Osteoblast (primary cell): ENCODE measurements around the gene ANKRD31. TPM values are rescaled to one million over a fixed set of nuclear protein-coding genes. Genes with fewer than 3 reads are reported as not detected.

Experiments used
- DNase-seq: peaks from one replicate; pipeline ENCODE4 v3.0.0; 2011; ENCODE audit warnings: low spot score, mixed read lengths; ENCODE audit not compliant: insufficient read length; ENCODE audit errors: missing footprints
- H2AFZ ChIP-seq: 2 replicates; pipeline ENCODE4 v1.6.0; 2011; ENCODE audit warnings: mild to moderate bottlenecking, low read length
- H3K27ac ChIP-seq: 2 replicates; pipeline ENCODE4 v1.5.1; 2011; ENCODE audit warnings: mild to moderate bottlenecking, low read depth, low read length, moderate library complexity
- H3K27me3 ChIP-seq: 2 replicates; pipeline ENCODE4 v1.6.0; 2012; ENCODE audit warnings: mild to moderate bottlenecking, control low read depth, inconsistent platforms, low read length, moderate library complexity; ENCODE audit not compliant: insufficient read depth
- H3K36me3 ChIP-seq: 2 replicates; pipeline ENCODE4 v1.5.1; 2011; ENCODE audit warnings: mild to moderate bottlenecking, low read length, control low read depth, moderate library complexity; ENCODE audit not compliant: insufficient read depth
- H3K4me1 ChIP-seq: 2 replicates; pipeline ENCODE4 v1.5.1; 2011; ENCODE audit warnings: mild to moderate bottlenecking, low read length, control low read depth, moderate library complexity; ENCODE audit not compliant: insufficient read depth
- H3K4me2 ChIP-seq: 2 replicates; pipeline ENCODE4 v1.6.0; 2011; ENCODE audit warnings: mild to moderate bottlenecking, low read length; ENCODE audit not compliant: insufficient read depth
- H3K4me3 ChIP-seq: fragments of 200-600 bp; sonication (generic); 3 replicates; pipeline ENCODE4 v1.5.1; 2012; ENCODE audit warnings: mild to moderate bottlenecking, low read length, inconsistent platforms; ENCODE audit not compliant: insufficient read depth
- H3K79me2 ChIP-seq: 2 replicates; pipeline ENCODE4 v1.6.0; 2012; ENCODE audit warnings: mild to moderate bottlenecking, low read length, control low read depth, inconsistent platforms; ENCODE audit not compliant: insufficient read depth
- H3K9me3 ChIP-seq: 2 replicates; pipeline ENCODE4 v1.5.1; 2011; ENCODE audit warnings: low read depth, low read length, control low read depth
- H4K20me1 ChIP-seq: 2 replicates; pipeline ENCODE4 v1.6.0; 2012; ENCODE audit warnings: mild to moderate bottlenecking, low read length, control low read depth; ENCODE audit not compliant: insufficient read depth
- total RNA-seq: library from RNA; depleted of rRNA; stranded (reverse); fragments of >200 nt; gene quantifications from 2 replicates; pipeline ENCODE4 v1.2.3, GENCODE V29; 2012
- TF ChIP-seq, protein P1 (sequence below): IDR thresholded peaks from 2 replicates; pipeline ENCODE4 v1.5.1; 2011; ENCODE audit warnings: mild to moderate bottlenecking, low read depth, low read length, moderate library complexity; ENCODE audit errors: extremely low read depth

Gene ANKRD31
- total RNA-seq, 1 donor: 0.36 TPM

DNA sequence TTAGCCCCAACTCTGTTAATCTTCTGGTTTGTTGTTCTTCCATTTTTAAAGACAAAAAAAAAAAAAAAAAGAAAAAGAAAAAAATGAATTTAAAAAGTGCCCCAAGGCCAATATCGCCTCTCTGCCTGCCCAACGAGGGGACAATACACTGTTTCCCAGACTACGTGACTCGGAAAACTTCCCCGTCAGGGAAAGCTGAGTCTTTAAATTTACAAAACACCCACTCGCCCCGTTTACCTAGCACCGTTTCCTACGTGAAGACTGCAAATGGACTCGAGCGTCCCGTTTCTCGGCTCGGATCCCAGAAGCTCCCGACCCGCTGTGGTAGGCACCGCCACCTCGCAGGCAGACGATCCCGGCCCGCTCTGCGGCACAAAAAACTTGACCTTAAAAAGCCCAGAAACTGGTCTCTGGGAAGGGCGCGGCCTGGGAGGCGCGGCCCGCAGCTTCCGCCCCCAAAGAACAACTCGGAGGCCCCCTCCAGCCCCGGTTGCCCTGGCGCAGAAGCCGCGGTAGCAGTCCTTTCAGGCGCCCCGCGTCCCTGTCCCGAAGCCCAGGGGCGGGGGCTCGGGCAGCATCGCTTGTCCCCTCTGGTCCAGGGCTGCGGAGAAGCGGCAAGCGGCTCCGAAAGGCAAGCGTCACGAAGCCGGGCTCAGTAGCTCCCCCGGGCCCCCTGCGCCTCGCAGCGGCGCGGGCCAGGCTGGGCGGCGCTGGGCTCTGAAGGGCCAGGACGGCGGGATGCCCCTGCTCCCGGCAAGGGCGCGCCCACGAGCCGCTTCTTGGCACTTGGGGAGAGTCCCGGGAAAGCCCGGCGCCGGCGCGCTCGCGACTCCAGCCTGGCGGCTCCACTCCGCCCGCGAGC, 184.3 kb downstream of the ANKRD31 start, which contains the start of gene GCNT4:
GCNT4 (minus strand) TSS at position 367 of the 862 bp plus-strand sequence. CDS start 22,521 bp downstream, outside the sequence.
- Histone ChIP-seq H3K36me3 (no peaks in the 10 kb centered on the region), H4K20me1 (no peaks in the 10 kb centered on the region), H3K9me3 (no peaks in the 10 kb centered on the region), H3K4me3 (peak within 1 kb of the TSS; percentile 77), H3K79me2 (no peaks in the 10 kb centered on the region), H3K4me2 (peak within 1 kb of the TSS; percentile 95), H3K27ac (peak within 1 kb of the TSS; percentile 43), H2AFZ (peak within 1 kb of the TSS; percentile 98), H3K27me3 (no peaks in the 10 kb centered on the region), H3K4me1 (peaks cover 20% of the 10 kb centered on the region)
- DNase-seq: peak; percentile 83
- TF ChIP-seq, protein P1, sequence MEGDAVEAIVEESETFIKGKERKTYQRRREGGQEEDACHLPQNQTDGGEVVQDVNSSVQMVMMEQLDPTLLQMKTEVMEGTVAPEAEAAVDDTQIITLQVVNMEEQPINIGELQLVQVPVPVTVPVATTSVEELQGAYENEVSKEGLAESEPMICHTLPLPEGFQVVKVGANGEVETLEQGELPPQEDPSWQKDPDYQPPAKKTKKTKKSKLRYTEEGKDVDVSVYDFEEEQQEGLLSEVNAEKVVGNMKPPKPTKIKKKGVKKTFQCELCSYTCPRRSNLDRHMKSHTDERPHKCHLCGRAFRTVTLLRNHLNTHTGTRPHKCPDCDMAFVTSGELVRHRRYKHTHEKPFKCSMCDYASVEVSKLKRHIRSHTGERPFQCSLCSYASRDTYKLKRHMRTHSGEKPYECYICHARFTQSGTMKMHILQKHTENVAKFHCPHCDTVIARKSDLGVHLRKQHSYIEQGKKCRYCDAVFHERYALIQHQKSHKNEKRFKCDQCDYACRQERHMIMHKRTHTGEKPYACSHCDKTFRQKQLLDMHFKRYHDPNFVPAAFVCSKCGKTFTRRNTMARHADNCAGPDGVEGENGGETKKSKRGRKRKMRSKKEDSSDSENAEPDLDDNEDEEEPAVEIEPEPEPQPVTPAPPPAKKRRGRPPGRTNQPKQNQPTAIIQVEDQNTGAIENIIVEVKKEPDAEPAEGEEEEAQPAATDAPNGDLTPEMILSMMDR: no peak

DNA sequence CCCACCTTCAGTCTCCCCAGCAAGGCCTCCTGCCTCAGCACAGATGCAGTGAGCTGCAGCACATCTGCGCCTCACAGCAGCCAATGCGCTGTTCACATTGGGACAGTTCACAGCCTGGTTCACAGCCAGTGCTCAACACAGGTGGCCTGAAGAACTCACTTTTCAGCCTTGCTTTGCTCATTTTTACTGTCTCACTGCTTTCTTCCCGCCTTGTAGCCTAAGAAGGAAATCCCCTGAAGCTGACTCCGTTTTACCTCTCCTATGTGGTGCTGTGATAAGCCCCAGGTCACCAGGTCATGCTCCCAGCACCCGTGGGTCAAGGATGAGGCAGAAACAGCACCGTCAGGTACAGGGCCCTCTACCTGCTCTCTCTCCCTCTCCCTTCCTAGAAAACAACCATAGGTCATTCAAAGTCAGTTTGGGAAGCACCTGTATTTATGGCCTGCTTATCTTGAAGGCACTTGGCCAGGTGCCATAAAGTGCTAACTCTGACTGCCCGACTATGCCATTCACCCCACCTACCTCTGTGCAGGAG, 185.4 kb downstream of the ANKRD31 start:
- no peak overlapping the region for H3K4me2 ChIP-seq
- no peaks in the 10 kb centered on the region for H3K27me3 ChIP-seq
- H3K4me3 ChIP-seq: no peak overlapping the region
- H3K9me3 ChIP-seq: no peaks in the 10 kb centered on the region
- no peaks in the 10 kb centered on the region for H3K79me2 ChIP-seq
- H3K4me1 ChIP-seq: peaks cover 20% of the 10 kb centered on the region
- H3K27ac ChIP-seq: no peak overlapping the region
- no peak overlapping the region for H2AFZ ChIP-seq
- TF ChIP-seq, protein P1: no peak
- H4K20me1 ChIP-seq: no peaks in the 10 kb centered on the region
- no peak for DNase-seq
- H3K36me3 ChIP-seq: no peaks in the 10 kb centered on the region

DNA sequence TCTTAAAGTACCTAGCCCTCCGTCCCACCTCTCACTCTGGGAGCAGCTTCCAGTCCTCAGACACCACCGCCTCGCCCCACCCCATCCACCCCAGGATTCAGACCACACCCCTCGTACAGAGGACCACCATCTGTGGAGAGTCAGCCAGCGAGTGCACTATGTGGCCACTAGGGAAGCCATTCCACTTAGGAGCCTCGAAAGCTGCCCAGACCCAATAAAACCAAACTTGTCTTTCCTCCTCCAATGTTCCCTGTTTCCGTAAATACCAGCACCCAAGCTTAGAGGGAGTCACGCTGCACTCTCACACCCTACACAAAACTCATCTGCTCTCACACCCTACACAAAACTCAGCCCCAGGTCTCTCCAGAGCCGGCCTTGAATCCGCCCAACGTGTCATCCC, 186.3 kb downstream of the ANKRD31 start:
- H3K4me3 ChIP-seq: no peak overlapping the region

More for the DNA sequence above, 186.3 kb downstream of the ANKRD31 start:
- H2AFZ ChIP-seq: no peak overlapping the region
- DNase-seq: no peak
- no peaks in the 10 kb centered on the region for H3K27me3 ChIP-seq
- H4K20me1 ChIP-seq: no peaks in the 10 kb centered on the region
- TF ChIP-seq, protein P1: peak; percentile 15
- H3K4me1 ChIP-seq: peaks cover 20% of the 10 kb centered on the region
- no peaks in the 10 kb centered on the region for H3K79me2 ChIP-seq
- no peak overlapping the region for H3K27ac ChIP-seq
- H3K36me3 ChIP-seq: no peaks in the 10 kb centered on the region
- no peak overlapping the region for H3K4me2 ChIP-seq
- H3K9me3 ChIP-seq: no peaks in the 10 kb centered on the region
